ENCODE measurements around the gene METTL26. TPM values are rescaled to one million over a fixed set of nuclear protein-coding genes. Genes with fewer than 3 reads are reported as not detected.
A peak's percentile ranks its signal among the peaks of the same experiment; 100 is the strongest.

Gene METTL26
- total and polyA plus RNA-seq, 9 of the 15 experiments (the other 6 are each of a cell fraction or from before 2014, with no cell fraction given) = 7.3 to 262 (median 80.9) TPM

DNA sequence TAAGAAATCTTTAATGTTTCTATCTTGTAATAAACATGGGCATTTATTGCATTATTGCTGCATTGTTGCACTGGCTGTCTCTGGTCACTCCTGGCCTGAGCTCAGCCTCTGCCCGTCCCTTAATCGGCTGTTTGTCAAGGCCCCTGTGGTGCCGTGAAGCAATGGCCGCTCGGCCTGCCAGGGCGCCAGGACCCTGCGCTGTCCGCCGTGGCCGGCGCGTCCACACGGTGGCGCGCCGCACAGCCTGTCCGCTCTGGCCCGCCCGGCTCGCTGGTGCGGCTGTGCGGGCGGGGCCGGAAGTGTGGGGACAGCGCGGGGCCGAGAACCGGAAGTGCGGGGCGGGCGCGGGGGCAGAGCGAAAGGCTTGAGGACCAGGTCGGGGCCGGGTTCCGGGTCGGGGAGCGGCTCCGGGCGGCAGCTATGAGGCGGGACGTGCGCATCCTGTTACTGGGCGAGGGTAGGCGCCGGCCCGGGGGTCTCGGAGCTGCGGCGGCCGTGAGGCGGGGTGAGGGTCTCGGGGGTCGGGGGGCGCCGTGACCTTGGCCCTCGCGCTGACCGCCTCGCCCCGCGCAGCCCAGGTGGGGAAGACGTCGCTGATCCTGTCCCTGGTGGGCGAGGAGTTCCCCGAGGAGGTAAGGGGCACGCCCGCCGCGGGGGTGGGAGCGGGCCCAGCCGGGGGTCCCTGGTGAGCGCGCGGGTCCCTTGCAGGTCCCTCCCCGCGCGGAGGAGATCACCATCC is 31.8 kb upstream of the METTL26 start, which contains the start of gene RHOT2 (continued):
- TF ChIP-seq, protein P1, sequence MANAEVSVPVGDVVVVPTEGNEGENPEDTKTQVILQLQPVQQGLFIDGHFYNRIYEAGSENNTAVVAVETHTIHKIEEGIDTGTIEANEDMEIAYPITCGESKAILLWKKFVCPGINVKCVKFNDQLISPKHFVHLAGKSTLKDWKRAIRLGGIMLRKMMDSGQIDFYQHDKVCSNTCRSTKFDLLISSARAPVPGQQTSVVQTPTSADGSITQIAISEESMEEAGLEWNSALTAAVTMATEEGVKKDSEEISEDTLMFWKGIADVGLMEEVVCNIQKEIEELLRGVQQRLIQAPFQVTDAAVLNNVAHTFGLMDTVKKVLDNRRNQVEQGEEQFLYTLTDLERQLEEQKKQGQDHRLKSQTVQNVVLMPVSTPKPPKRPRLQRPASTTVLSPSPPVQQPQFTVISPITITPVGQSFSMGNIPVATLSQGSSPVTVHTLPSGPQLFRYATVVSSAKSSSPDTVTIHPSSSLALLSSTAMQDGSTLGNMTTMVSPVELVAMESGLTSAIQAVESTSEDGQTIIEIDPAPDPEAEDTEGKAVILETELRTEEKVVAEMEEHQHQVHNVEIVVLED (CRISPR knock-in tag; IDR thresholded peaks at IDR 0.05) = peak; percentile 78
- TF ChIP-seq SPI1 (IDR thresholded peaks at IDR 0.05; ENCODE audit: borderline replicate concordance, low read depth, low read length) (0 out of 2 replicates have a peak, but pooled peaks have one; percentile 17), ZNF24 (IDR thresholded peaks at IDR 0.05) (peak; percentile 73; the same call in 1 of the 2 replicates), DMBX1 (CRISPR knock-in tag; IDR thresholded peaks at IDR 0.05; ENCODE audit: borderline replicate concordance) (no peak), POLR2H (tag; IDR thresholded peaks at IDR 0.05; ENCODE audit: low read depth) (no peak), POLR2A (conservative IDR thresholded peaks at IDR 0.05) (peak; percentile 80), ZNF263 (CRISPR knock-in tag; IDR thresholded peaks at IDR 0.05; ENCODE audit: borderline replicate concordance) (peak; percentile 45; the same call in 1 of the 2 replicates), RBM17 (IDR thresholded peaks at IDR 0.05; ENCODE audit: borderline replicate concordance, low read depth, low read length) (no peak), ZNF589 (CRISPR knock-in tag; IDR thresholded peaks at IDR 0.05; ENCODE audit: low read depth) (no peak), PHTF2 (CRISPR knock-in tag; IDR thresholded peaks at IDR 0.05) (no peak), ZNF174 (CRISPR knock-in tag; IDR thresholded peaks at IDR 0.05) (no peak), BHLHE40 (IDR thresholded peaks at IDR 0.05; ENCODE audit: low read length) (peak; percentile 64), HDAC3 (IDR thresholded peaks at IDR 0.05; ENCODE audit: borderline replicate concordance, partially characterized antibody) (no peak), NR3C1 (CRISPR knock-in tag; IDR thresholded peaks at IDR 0.05) (no peak), RFX5 (IDR thresholded peaks at IDR 0.05; ENCODE audit: low read depth, low read length) (no peak), ZNF444 (CRISPR knock-in tag; IDR thresholded peaks at IDR 0.05) (no peak), MAZ (CRISPR knock-in tag; conservative IDR thresholded peaks at IDR 0.05 in 1 of 2, IDR thresholded peaks at IDR 0.05 in 1 of 2) (peak; percentile 99), RBM39 (optimal IDR thresholded peaks at IDR 0.05; ENCODE audit: low read depth, low read length) (no peak)
- TF ChIP-seq, protein P2, sequence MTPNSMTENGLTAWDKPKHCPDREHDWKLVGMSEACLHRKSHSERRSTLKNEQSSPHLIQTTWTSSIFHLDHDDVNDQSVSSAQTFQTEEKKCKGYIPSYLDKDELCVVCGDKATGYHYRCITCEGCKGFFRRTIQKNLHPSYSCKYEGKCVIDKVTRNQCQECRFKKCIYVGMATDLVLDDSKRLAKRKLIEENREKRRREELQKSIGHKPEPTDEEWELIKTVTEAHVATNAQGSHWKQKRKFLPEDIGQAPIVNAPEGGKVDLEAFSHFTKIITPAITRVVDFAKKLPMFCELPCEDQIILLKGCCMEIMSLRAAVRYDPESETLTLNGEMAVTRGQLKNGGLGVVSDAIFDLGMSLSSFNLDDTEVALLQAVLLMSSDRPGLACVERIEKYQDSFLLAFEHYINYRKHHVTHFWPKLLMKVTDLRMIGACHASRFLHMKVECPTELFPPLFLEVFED (CRISPR knock-in tag; conservative IDR thresholded peaks at IDR 0.05) = no peak
- TF ChIP-seq, protein P3, sequence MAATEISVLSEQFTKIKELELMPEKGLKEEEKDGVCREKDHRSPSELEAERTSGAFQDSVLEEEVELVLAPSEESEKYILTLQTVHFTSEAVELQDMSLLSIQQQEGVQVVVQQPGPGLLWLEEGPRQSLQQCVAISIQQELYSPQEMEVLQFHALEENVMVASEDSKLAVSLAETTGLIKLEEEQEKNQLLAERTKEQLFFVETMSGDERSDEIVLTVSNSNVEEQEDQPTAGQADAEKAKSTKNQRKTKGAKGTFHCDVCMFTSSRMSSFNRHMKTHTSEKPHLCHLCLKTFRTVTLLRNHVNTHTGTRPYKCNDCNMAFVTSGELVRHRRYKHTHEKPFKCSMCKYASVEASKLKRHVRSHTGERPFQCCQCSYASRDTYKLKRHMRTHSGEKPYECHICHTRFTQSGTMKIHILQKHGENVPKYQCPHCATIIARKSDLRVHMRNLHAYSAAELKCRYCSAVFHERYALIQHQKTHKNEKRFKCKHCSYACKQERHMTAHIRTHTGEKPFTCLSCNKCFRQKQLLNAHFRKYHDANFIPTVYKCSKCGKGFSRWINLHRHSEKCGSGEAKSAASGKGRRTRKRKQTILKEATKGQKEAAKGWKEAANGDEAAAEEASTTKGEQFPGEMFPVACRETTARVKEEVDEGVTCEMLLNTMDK (IDR thresholded peaks at IDR 0.05; ENCODE audit: borderline replicate concordance, insufficient read depth, low read depth, low read length, poor library complexity, severe bottlenecking) = peak; percentile 99
- TF ChIP-seq, protein P4, sequence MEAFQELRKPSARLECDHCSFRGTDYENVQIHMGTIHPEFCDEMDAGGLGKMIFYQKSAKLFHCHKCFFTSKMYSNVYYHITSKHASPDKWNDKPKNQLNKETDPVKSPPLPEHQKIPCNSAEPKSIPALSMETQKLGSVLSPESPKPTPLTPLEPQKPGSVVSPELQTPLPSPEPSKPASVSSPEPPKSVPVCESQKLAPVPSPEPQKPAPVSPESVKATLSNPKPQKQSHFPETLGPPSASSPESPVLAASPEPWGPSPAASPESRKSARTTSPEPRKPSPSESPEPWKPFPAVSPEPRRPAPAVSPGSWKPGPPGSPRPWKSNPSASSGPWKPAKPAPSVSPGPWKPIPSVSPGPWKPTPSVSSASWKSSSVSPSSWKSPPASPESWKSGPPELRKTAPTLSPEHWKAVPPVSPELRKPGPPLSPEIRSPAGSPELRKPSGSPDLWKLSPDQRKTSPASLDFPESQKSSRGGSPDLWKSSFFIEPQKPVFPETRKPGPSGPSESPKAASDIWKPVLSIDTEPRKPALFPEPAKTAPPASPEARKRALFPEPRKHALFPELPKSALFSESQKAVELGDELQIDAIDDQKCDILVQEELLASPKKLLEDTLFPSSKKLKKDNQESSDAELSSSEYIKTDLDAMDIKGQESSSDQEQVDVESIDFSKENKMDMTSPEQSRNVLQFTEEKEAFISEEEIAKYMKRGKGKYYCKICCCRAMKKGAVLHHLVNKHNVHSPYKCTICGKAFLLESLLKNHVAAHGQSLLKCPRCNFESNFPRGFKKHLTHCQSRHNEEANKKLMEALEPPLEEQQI (IDR thresholded peaks at IDR 0.05) = no peak
